GM10847 (cell line): Measurements from ENCODE around the gene LCE2C.

Source experiments
- POLR2A ChIP-seq: IDR thresholded peaks from 2 replicates; pipeline ENCODE4 v1.6.1; 2011; ENCODE audit not compliant: insufficient read length; ENCODE audit errors: extremely low read depth

Gene LCE2C

GRCh38 chr1:152697701-152698600, 22.9 kb downstream of the LCE2C start, which contains the start of gene LCE2A:
TSS of gene LCE2A (plus strand) at chr1:152698345. CDS start at chr1:152698902, 557 bp downstream.
- no peak for TF ChIP-seq POLR2A

- no peak for TF ChIP-seq POLR2A
Observed at GRCh38 chr1:152699746-152700145, 24.7 kb downstream of the LCE2C start.

DNA sequence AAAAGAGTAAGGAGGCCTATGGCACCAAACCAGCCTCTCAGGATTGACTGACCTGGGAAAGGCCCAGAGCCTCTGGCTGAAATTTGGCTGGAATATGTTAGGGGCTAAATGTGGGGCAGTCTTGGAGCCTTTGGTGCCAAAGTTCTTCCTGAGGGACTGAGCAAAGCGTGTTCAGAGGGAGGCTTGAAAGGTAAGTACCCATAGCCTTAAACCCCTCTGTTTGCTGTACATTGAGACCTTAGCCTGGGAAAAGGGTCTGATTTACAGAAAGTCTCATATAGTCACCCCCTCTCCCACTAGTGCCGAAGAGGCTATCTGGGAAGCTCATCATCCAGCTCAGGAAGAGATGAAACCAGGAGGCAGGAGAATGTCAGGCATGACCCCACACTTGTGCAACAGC, 32.8 kb downstream of the LCE2C start, which contains the start of gene LCE4A:
Gene LCE4A (plus strand): TSS at position 301 of the 400 bp plus-strand sequence. CDS start 916 bp downstream, outside the sequence.
- TF ChIP-seq POLR2A = no peak

DNA sequence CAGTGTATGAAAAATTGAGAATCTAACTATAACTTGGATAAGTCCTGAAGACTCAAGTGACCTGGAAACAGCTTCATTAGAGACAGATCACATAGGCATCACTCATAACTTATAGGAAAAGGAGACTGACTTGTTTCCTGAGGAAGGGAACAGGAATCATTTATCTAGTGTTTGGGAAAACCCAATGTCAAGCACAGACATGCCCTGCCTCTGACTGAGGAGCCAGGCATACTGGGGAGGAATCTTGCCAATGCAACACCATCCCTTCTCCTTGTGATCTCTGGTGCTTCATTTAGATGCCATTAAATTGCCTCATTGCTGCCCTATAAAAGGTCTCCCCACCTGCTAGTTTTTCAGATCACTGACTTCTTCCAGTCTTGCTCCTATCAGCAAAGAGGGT, 43.2 kb downstream of the LCE2C start:
- TF ChIP-seq POLR2A = no peak

DNA sequence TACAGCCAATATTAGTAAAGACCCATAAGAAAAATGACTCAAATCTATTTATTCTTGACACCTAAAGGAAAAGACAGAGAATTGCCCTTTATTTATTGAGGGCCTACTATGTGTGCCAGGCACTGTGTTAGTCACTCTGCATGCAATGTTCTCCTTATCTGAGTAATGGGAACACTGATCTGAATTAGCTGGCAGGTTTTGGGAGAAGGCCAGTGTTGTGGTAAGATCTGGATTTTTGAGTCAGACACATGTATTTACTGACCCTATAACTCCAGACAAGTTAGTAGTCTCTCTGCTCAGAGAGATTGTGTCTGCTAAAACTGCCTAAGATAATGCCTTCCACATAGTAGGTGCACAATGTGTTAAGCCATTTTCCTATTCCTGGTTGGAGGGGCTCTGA, 50.2 kb downstream of the LCE2C start:
- TF ChIP-seq POLR2A = no peak
